ENCODE results near the gene SASS6. TPM values are rescaled to one million over a fixed set of nuclear protein-coding genes. Genes with fewer than 3 reads are reported as not detected.
A peak's percentile ranks its signal among the peaks of the same experiment; 100 is the strongest.

SASS6 gene, protein sequence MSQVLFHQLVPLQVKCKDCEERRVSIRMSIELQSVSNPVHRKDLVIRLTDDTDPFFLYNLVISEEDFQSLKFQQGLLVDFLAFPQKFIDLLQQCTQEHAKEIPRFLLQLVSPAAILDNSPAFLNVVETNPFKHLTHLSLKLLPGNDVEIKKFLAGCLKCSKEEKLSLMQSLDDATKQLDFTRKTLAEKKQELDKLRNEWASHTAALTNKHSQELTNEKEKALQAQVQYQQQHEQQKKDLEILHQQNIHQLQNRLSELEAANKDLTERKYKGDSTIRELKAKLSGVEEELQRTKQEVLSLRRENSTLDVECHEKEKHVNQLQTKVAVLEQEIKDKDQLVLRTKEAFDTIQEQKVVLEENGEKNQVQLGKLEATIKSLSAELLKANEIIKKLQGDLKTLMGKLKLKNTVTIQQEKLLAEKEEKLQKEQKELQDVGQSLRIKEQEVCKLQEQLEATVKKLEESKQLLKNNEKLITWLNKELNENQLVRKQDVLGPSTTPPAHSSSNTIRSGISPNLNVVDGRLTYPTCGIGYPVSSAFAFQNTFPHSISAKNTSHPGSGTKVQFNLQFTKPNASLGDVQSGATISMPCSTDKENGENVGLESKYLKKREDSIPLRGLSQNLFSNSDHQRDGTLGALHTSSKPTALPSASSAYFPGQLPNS
- 3.3 TPM for polyA plus RNA-seq (2012; ENCODE audit: insufficient read depth, insufficient read length, low read depth)

DNA sequence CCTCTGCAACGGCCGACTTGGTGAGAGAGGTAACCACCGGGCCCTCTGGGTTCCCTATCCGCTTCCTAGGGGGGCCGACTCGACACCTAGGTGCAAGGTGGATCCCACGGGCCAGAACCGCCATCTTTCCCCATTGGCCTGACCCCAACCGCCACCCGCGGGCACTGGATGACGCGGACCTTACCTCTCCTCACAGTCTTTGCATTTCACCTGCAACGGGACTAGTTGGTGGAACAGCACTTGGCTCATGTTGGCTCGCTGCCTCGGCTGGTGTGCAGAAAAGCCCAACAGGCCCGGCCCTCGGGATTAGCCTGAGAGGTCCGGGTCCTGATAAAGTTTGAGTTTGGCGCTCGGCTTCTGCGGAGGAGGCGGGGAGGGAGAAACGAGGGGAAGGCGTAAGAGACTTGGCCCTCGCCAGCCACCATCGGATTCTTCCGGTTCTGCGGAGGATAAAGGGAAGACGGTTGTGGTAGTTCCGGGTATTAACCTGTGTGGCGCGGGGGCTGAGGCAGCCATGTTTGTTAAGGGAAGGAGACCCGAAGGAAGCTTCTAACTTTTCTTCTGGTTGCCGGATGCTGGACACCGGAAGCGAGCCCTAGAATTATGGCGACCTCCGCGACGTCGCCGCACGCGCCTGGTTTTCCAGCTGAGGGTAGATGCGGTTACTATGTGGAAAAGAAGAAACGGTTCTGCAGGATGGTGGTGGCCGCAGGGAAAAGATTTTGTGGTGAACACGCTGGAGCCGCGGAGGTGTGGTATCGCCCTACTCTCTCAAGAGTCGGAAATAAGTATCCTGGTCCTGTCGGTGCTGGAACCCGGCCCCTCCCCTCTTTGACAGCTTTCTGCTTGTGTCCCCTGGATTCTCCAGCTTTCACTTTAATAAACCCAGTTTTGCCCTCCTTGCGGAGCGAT lies at the start of gene SASS6, which contains the start of gene TRMT13:
Gene SASS6 (minus strand): TSS at position 365 of the 912 bp plus-strand sequence. CDS start 116 bp downstream, at position 249.
Gene TRMT13 (plus strand): TSS at position 598 of the 912 bp plus-strand sequence. CDS start 6 bp downstream, at position 604.
- no peaks in the 10 kb centered on the region; the same call in 1 of the 2 replicates for H3K4me1 ChIP-seq
- no peaks in the 10 kb centered on the region for H3K27me3 ChIP-seq
- H3K36me3 ChIP-seq: peaks cover 6% of the 10 kb centered on the region; the same call in 1 of the 2 replicates
- peak; percentile 95 for DNase-seq
- H3K9me3 ChIP-seq: no peaks in the 10 kb centered on the region
- TF ChIP-seq, protein P1, sequence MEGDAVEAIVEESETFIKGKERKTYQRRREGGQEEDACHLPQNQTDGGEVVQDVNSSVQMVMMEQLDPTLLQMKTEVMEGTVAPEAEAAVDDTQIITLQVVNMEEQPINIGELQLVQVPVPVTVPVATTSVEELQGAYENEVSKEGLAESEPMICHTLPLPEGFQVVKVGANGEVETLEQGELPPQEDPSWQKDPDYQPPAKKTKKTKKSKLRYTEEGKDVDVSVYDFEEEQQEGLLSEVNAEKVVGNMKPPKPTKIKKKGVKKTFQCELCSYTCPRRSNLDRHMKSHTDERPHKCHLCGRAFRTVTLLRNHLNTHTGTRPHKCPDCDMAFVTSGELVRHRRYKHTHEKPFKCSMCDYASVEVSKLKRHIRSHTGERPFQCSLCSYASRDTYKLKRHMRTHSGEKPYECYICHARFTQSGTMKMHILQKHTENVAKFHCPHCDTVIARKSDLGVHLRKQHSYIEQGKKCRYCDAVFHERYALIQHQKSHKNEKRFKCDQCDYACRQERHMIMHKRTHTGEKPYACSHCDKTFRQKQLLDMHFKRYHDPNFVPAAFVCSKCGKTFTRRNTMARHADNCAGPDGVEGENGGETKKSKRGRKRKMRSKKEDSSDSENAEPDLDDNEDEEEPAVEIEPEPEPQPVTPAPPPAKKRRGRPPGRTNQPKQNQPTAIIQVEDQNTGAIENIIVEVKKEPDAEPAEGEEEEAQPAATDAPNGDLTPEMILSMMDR (IDR thresholded peaks at IDR 0.05; ENCODE audit: low read depth, low read length): no peak
- peak within 1 kb of the TSS; percentile 93 for H3K4me3 ChIP-seq (ENCODE audit: low read depth, low read length)

DNA sequence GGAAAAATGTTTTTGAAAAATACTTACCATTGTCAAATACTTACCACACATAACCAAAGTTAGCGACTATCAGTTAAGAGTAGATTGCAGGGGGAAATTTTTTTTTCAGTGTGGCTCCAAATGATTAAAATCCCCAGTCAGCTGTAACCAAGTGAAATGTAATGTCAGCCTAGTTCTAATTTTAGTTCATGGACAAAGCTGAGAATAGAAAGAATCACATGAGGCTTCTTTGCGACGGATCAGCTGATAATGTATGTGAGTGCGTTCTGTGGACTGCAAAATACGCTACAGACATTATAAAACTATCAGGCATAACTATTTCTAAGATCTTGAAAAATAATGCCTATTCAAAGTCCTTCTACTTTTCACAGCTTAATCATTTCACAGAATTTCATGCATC lies 45.4 kb upstream of the SASS6 start, which contains the start of gene LRRC39:
Gene LRRC39 (minus strand): TSS at position 166 of the 400 bp plus-strand sequence. CDS start 9,740 bp downstream, outside the sequence.
- H3K36me3 ChIP-seq: no peaks in the 10 kb centered on the region
- no peaks in the 10 kb centered on the region for H3K4me1 ChIP-seq

DNA sequence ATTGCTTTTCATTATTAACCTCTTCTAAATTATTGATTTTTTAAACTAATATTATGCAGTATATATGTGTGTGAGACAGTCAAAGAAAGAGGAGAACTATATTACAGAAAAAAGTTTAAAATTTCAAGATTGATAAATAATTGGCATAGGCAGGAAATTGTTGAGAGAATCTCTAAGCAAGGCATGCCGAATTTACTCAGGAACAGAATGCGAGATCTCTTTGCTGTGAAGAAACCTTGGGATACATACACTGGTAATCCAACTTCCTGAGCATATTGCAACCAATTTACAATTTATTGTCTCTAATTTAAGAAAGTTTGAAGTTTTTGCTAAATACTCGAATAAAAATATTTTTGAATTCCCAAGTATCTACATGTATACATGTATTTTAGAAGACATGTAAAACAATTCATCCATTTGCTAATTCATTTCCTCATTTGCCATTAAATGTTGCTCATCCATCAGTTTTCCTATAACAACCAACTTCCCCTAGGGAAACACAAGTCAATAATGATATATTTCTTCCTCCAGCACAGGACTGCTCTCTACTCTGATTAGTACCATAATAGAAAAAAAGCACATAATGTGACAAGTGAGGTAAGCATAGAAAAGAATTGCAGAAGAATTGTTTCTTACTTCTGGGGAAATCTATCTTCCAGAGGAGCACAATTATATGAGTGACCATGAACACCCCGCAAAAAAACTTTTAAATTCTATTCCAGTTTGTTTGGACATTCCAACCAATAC lies 44.7 kb upstream of the SASS6 start:
- TF ChIP-seq, protein P1 (IDR thresholded peaks at IDR 0.05; ENCODE audit: low read depth, low read length): no peak
- Histone ChIP-seq H3K36me3 (no peaks in the 10 kb centered on the region), H3K27me3 (no peaks in the 10 kb centered on the region), H3K9me3 (no peaks in the 10 kb centered on the region), H3K4me3 (ENCODE audit: low read depth, low read length) (no peak overlapping the region), H3K4me1 (no peaks in the 10 kb centered on the region)
- DNase-seq: no peak

More for the DNA sequence above, 45.4 kb upstream of the SASS6 start, which contains the start of gene LRRC39:
- TF ChIP-seq, protein P1 (IDR thresholded peaks at IDR 0.05; ENCODE audit: low read depth, low read length): no peak
- H3K9me3 ChIP-seq: no peaks in the 10 kb centered on the region
- no peak within 1 kb of the TSS for H3K4me3 ChIP-seq (ENCODE audit: low read depth, low read length)
- no peaks in the 10 kb centered on the region for H3K27me3 ChIP-seq
- DNase-seq: no peak

DNA sequence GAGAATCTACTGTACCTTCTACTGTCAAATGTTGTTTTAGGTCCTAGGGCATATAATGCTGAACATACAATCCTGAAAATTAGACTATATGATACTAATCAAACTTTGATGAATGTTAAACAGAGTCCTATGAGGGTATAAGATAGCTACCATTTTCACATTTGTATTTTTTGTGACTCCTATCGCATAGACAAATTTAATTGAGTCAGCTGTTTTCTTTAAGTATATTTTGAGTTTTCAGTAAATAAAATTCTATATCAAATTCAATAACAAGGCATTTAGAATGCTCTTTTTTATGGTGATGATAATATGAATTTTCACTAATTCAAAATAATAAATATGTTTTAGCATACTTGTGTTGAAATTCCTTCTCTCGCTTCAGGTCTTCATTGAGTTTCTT lies 35.3 kb upstream of the SASS6 start:
- H3K4me1 ChIP-seq: no peaks in the 10 kb centered on the region
- H3K27me3 ChIP-seq: no peaks in the 10 kb centered on the region
- no peak for DNase-seq
- TF ChIP-seq, protein P1 (IDR thresholded peaks at IDR 0.05; ENCODE audit: low read depth, low read length): no peak
- H3K36me3 ChIP-seq: no peaks in the 10 kb centered on the region
- H3K9me3 ChIP-seq: no peaks in the 10 kb centered on the region
- no peak overlapping the region for H3K4me3 ChIP-seq (ENCODE audit: low read depth, low read length)

DNA sequence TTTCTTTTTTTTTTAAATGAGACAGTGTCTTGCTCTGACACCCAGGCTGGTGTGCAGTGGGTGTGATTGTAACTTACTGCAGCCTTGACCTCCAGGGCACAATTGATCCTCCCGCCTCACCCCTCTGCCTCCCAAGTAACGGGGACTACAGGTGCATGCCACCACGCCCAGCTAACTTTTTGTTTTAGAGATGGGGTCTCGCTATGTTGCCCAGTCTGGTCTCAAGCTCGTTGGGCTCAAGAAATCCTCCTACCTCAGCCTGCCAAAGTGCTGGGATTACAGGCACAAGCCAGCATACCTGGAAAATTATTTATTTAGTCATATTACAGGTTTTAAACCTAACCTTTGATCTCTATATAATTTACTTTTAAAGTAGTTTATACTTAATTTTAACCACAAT lies 32.0 kb upstream of the SASS6 start:
- TF ChIP-seq, protein P1 (IDR thresholded peaks at IDR 0.05; ENCODE audit: low read depth, low read length): no peak
- no peaks in the 10 kb centered on the region for H3K36me3 ChIP-seq
- DNase-seq: no peak
- no peaks in the 10 kb centered on the region for H3K27me3 ChIP-seq
- H3K9me3 ChIP-seq: no peaks in the 10 kb centered on the region
- H3K4me1 ChIP-seq: no peaks in the 10 kb centered on the region
- H3K4me3 ChIP-seq (ENCODE audit: low read depth, low read length): no peak overlapping the region
